ENCODE results near the gene COA8. TPM values are rescaled to one million over a fixed set of nuclear protein-coding genes. Genes with fewer than 3 reads are reported as not detected.

Gene COA8
- total RNA-seq, 1 experiment from 2014 or later, result 38.9 TPM

GRCh38 chr14:103550451-103551337, 12.1 kb upstream of the COA8 start:
- Histone ChIP-seq H3K4me3 (peak overlapping the region; percentile 27), H3K36me3 (no peaks in the 10 kb centered on the region; the same call in 1 of the 2 replicates), H3K9me3 (no peaks in the 10 kb centered on the region), H3K27me3 (no peaks in the 10 kb centered on the region)
- no peak for DNase-seq

- Histone ChIP-seq H3K27me3 (no peaks in the 10 kb centered on the region), H3K9me3 (no peaks in the 10 kb centered on the region), H3K4me3 (peak overlapping the region; percentile 27), H3K36me3 (no peaks in the 10 kb centered on the region; the same call in 1 of the 2 replicates)
- peak; percentile 47 for DNase-seq
Measured at GRCh38 chr14:103551338-103551762, 11.4 kb upstream of the COA8 start.

- DNase-seq, result peak; percentile 80
- Histone ChIP-seq H3K4me3 (peak overlapping the region; percentile 27), H3K9me3 (no peaks in the 10 kb centered on the region), H3K36me3 (no peaks in the 10 kb centered on the region; the same call in 1 of the 2 replicates), H3K27me3 (no peaks in the 10 kb centered on the region)
Measured at GRCh38 chr14:103552011-103552845, 10.5 kb upstream of the COA8 start.

- Histone ChIP-seq H3K9me3 (no peaks in the 10 kb centered on the region), H3K27me3 (no peaks in the 10 kb centered on the region), H3K36me3 (no peaks in the 10 kb centered on the region; the same call in 1 of the 2 replicates), H3K4me3 (no peak overlapping the region)
- DNase-seq, result no peak
Measured at GRCh38 chr14:103552846-103553210, 9.9 kb upstream of the COA8 start.

GRCh38 chr14:103555559-103556337, 7.0 kb upstream of the COA8 start:
- Histone ChIP-seq H3K36me3 (peaks cover 28% of the 10 kb centered on the region), H3K9me3 (no peaks in the 10 kb centered on the region), H3K4me3 (no peak overlapping the region), H3K27me3 (no peaks in the 10 kb centered on the region)
- no peak for DNase-seq

- no peaks in the 10 kb centered on the region for H3K27me3 ChIP-seq
- H3K4me3 ChIP-seq, result no peak overlapping the region
- no peaks in the 10 kb centered on the region for H3K9me3 ChIP-seq
- no peak for DNase-seq
- H3K36me3 ChIP-seq, result peaks cover 31% of the 10 kb centered on the region
Measured at GRCh38 chr14:103556946-103557758, 5.6 kb upstream of the COA8 start.

- Histone ChIP-seq H3K4me3 (no peak overlapping the region), H3K9me3 (no peaks in the 10 kb centered on the region), H3K36me3 (peaks cover 31% of the 10 kb centered on the region), H3K27me3 (no peaks in the 10 kb centered on the region)
- no peak for DNase-seq
Measured at GRCh38 chr14:103558071-103558882, 4.5 kb upstream of the COA8 start.

- Histone ChIP-seq H3K4me3 (no peak overlapping the region), H3K27me3 (no peaks in the 10 kb centered on the region), H3K36me3 (peaks cover 31% of the 10 kb centered on the region), H3K9me3 (no peaks in the 10 kb centered on the region)
- no peak for DNase-seq
Measured at GRCh38 chr14:103559766-103560165, 3.0 kb upstream of the COA8 start.

GRCh38 chr14:103560691-103561090, 2.1 kb upstream of the COA8 start:
- Histone ChIP-seq H3K4me3 (peak overlapping the region; percentile 93), H3K9me3 (no peaks in the 10 kb centered on the region), H3K27me3 (no peaks in the 10 kb centered on the region)

GRCh38 chr14:103561381-103562178, 1.2 kb upstream of the COA8 start:
- peak; percentile 44 for DNase-seq
- Histone ChIP-seq H3K36me3 (peaks cover 31% of the 10 kb centered on the region), H3K4me3 (peak overlapping the region; percentile 93), H3K27me3 (no peaks in the 10 kb centered on the region), H3K9me3 (no peaks in the 10 kb centered on the region)

More at GRCh38 chr14:103560691-103561090, 2.1 kb upstream of the COA8 start:
- no peak for DNase-seq
- H3K36me3 ChIP-seq, result peaks cover 31% of the 10 kb centered on the region

- H3K9me3 ChIP-seq, result no peaks in the 10 kb centered on the region
Measured at GRCh38 chr14:103562179-103562428, 656 bp upstream of the COA8 start.

GRCh38 chr14:103563226-103563620, 463 bp downstream of the COA8 start:
- no peak for DNase-seq
- H3K27me3 ChIP-seq, result no peaks in the 10 kb centered on the region
- H3K9me3 ChIP-seq, result no peaks in the 10 kb centered on the region
- peak overlapping the region; percentile 93 for H3K4me3 ChIP-seq
- peaks cover 28% of the 10 kb centered on the region for H3K36me3 ChIP-seq

More at GRCh38 chr14:103562179-103562428, 656 bp upstream of the COA8 start:
- DNase-seq, result peak; percentile 64
- H3K27me3 ChIP-seq, result no peaks in the 10 kb centered on the region
- peaks cover 31% of the 10 kb centered on the region for H3K36me3 ChIP-seq
- peak overlapping the region; percentile 93 for H3K4me3 ChIP-seq

GRCh38 chr14:103563844-103564505, 1.2 kb downstream of the COA8 start:
- DNase-seq, result no peak
- H3K9me3 ChIP-seq, result no peaks in the 10 kb centered on the region
- H3K4me3 ChIP-seq, result peak overlapping the region; percentile 93
- H3K36me3 ChIP-seq, result peaks cover 20% of the 10 kb centered on the region
- no peaks in the 10 kb centered on the region for H3K27me3 ChIP-seq

GRCh38 chr14:103568952-103569351, 6.2 kb downstream of the COA8 start:
- Histone ChIP-seq H3K4me3 (no peak overlapping the region), H3K27me3 (no peaks in the 10 kb centered on the region), H3K36me3 (peaks cover 3% of the 10 kb centered on the region), H3K9me3 (no peaks in the 10 kb centered on the region)
- DNase-seq, result no peak

Measured in MG63 (cell line).